Stomach (tissue), 4 donors: Measurements from ENCODE around the gene TGFBI.

Source experiments
- POLR2A ChIP-seq, 4 donors: fragments of 450-650 bp; IDR thresholded peaks; one replicate each; pipeline ENCODE4 v1.6.1; 2016; ENCODE audit warnings: antibody characterized with exemption in 4 of 4, control low read depth in 2 of 4, mild to moderate bottlenecking in 1 of 4, moderate library complexity in 1 of 4
- POLR2AphosphoS5 ChIP-seq, 3 donors: sonication (generic); formaldehyde crosslinking; IDR thresholded peaks; one replicate each; pipeline ENCODE4 v1.6.1; 2016; ENCODE audit warnings: antibody characterized with exemption in 3 of 3
- TF ChIP-seq, protein P1 (sequence below), 7 experiments: fragments of 450-650 bp in 4 of 7; fragments of 200-600 bp in 3 of 7; sonication (generic) in 3 of 7; IDR thresholded peaks; one replicate each; pipeline ENCODE4 v1.5.1; 2016 to 2019; ENCODE audit warnings: antibody characterized with exemption in 7 of 7, control low read depth in 2 of 7, mild to moderate bottlenecking in 1 of 7

DNA sequence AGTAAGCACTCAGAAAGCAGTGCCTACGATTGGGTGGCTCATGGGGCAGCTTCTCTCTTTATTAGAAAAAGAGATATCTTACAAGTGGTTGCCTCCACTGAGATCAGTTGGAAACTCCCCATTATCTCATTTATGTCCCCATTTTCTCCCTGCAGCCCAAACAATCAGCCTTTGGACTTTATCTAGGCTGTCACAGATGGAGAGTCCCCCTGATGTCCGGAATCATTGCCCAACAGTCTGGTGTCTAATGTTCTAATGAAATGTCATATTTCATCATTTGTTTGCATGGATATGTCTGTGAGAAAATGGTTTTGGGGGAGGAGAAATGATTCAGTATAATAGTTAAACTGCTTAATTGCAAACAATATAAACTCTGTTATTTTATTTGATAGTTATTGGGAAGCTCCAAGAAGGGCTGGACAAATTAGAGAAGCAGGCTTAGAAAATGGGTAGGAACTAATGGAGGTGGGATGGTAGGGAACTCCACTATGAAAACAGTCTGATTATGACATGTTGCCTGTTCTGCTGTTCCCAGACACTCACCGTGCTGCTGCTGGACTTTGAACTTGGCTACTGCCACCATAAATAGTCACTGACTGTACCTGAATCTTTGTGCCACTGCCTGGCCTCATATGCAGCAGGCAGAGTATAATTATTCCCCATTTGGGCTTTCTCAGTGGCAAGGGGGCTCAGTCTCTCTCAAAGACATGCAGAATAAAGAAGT is 65.6 kb downstream of the TGFBI start:
- TF ChIP-seq, protein P1, sequence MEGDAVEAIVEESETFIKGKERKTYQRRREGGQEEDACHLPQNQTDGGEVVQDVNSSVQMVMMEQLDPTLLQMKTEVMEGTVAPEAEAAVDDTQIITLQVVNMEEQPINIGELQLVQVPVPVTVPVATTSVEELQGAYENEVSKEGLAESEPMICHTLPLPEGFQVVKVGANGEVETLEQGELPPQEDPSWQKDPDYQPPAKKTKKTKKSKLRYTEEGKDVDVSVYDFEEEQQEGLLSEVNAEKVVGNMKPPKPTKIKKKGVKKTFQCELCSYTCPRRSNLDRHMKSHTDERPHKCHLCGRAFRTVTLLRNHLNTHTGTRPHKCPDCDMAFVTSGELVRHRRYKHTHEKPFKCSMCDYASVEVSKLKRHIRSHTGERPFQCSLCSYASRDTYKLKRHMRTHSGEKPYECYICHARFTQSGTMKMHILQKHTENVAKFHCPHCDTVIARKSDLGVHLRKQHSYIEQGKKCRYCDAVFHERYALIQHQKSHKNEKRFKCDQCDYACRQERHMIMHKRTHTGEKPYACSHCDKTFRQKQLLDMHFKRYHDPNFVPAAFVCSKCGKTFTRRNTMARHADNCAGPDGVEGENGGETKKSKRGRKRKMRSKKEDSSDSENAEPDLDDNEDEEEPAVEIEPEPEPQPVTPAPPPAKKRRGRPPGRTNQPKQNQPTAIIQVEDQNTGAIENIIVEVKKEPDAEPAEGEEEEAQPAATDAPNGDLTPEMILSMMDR (IDR thresholded peaks at IDR 0.05), result no peak
- TF ChIP-seq POLR2AphosphoS5 (IDR thresholded peaks at IDR 0.05) (no peak), POLR2A (IDR thresholded peaks at IDR 0.05) (no peak)
